Gastrocnemius medialis (tissue), 4 donors: Measurements from ENCODE around the gene NANOG. TPM values are rescaled to one million over a fixed set of nuclear protein-coding genes. Genes with fewer than 3 reads are reported as not detected.
"Not testable (repeated sequence)": the region's sequence is repeated elsewhere in the genome, so short reads cannot be mapped to it uniquely, and the experiment has no call there.

Source experiments
- ATAC-seq, 2 donors: fragments of 150-250 bp; one replicate each; pipeline ENCODE4 v1.9.1; 2016
- DNase-seq, 2 donors: peaks; one replicate each; pipeline ENCODE4 v3.0.0-alpha.2; 2019
- H3K27ac ChIP-seq, 4 donors: fragments of 200-600 bp; sonication (generic); 1 replicate in 1 of 4; 2 replicates in 3 of 4; pipeline ENCODE4 v1.5.1; 2016 to 2018; ENCODE audit warnings: mild to moderate bottlenecking in 2 of 4, moderate library complexity in 1 of 4
- H3K27me3 ChIP-seq, 3 donors: fragments of 200-600 bp; sonication (generic) in 2 of 3; 1 replicate in 1 of 3; 2 replicates in 2 of 3; pipeline versions ENCODE4 v1.5.1 to v1.6.0; 2016 to 2019; ENCODE audit warnings: mild to moderate bottlenecking in 1 of 3, moderate library complexity in 1 of 3
- H3K36me3 ChIP-seq, 2 donors: fragments of 200-600 bp; sonication (generic) in 1 of 2; one replicate each; pipeline ENCODE4 v1.5.1; 2017 to 2018
- H3K4me1 ChIP-seq, 2 donors: fragments of 200-600 bp; sonication (generic) in 1 of 2; one replicate each; pipeline ENCODE4 v1.5.1; 2016 to 2017; ENCODE audit warnings: mild to moderate bottlenecking in 2 of 2
- H3K4me3 ChIP-seq, 4 donors: fragments of 200-600 bp; sonication (generic) in 3 of 4; 1 replicate in 1 of 4; 2 replicates in 3 of 4; pipeline ENCODE4 v1.5.1; 2016 to 2019; ENCODE audit warnings: mild to moderate bottlenecking in 2 of 4
- H3K9me3 ChIP-seq, 3 donors: fragments of 200-600 bp; sonication (generic) in 2 of 3; 1 replicate in 1 of 3; 2 replicates in 2 of 3; pipeline ENCODE4 v1.5.1; 2016 to 2019
- CTCF ChIP-seq, 5 experiments: fragments of 450-650 bp in 3 of 5; fragments of 200-600 bp in 2 of 5; sonication (generic) in 2 of 5; IDR thresholded peaks in 4 of 5; conservative IDR thresholded peaks in 1 of 5; 1 replicate in 4 of 5; 2 replicates in 1 of 5; pipeline ENCODE4 v1.5.1; 2016 to 2019; ENCODE audit warnings: antibody characterized with exemption in 5 of 5, mild to moderate bottlenecking in 3 of 5, moderate library complexity in 3 of 5
- POLR2A ChIP-seq, 2 donors: fragments of 450-650 bp; IDR thresholded peaks; one replicate each; pipeline ENCODE4 v1.6.1; 2017; ENCODE audit warnings: antibody characterized with exemption in 2 of 2, mild to moderate bottlenecking in 2 of 2, moderate library complexity in 2 of 2
- in situ Hi-C, 4 donors: fragments of 200-750 bp; cut with MboI; loops; one replicate each; pipeline versions ENCODE4 v1.15.0 to v1.8.0; 2017; ENCODE audit warnings: low sequenced_read_pairs in 4 of 4
- intact Hi-C: fragments of 100-400 bp; cut with DNase I; formaldehyde crosslinking; loops from one replicate; pipeline ENCODE4 v1.15.1; 2023; ENCODE audit warnings: low total_unique reads
- total RNA-seq, 4 donors: library from RNA; depleted of rRNA; stranded (reverse); fragments of >200 nt; gene quantifications; one replicate each; pipeline versions ENCODE4 v1.1.0 to v1.2.3, GENCODE V29; 2016

NANOG gene
- under 1 TPM in 1 of 4 donors, not detected in 3; 0.10 TPM for total RNA-seq

GRCh38 chr12:7788884-7789528 is at the start of gene NANOG:
TSS of gene NANOG (plus strand) at chr12:7789402. CDS start at chr12:7789615, 213 bp downstream.
- in situ Hi-C loops, ATAC-seq: not testable (repeated sequence)

GRCh38 chr12:7747246-7747645 is 42.0 kb upstream of the NANOG start, which contains the start of gene CLEC4C:
TSS of gene CLEC4C (minus strand) at chr12:7747375. CDS start at chr12:7747348, 27 bp downstream.
- Histone ChIP-seq H3K4me3 (no peak within 1 kb of the TSS), H3K27me3 (no peaks in the 10 kb centered on the region), H3K27ac (no peak within 1 kb of the TSS), H3K4me1 (no peaks in the 10 kb centered on the region), H3K9me3 (no peaks in the 10 kb centered on the region), H3K36me3 (no peaks in the 10 kb centered on the region)
- ATAC-seq, result no peak
- in situ Hi-C loops, result no loop called here
- no peak for DNase-seq
- no peak for TF ChIP-seq CTCF (IDR thresholded peaks at IDR 0.05 in 4 of 5, conservative IDR thresholded peaks at IDR 0.05 in 1 of 5)
- no peak for TF ChIP-seq POLR2A (IDR thresholded peaks at IDR 0.05)
- intact Hi-C loops, result no loop called here

More at GRCh38 chr12:7788884-7789528, at the start of gene NANOG:
- DNase-seq, H3K4me3 ChIP-seq, H3K27ac ChIP-seq, H3K9me3 ChIP-seq, intact Hi-C loops, H3K4me1 ChIP-seq, H3K36me3 ChIP-seq, H3K27me3 ChIP-seq: not testable (repeated sequence)

- no peak for DNase-seq
- TF ChIP-seq CTCF (IDR thresholded peaks at IDR 0.05 in 4 of 5, conservative IDR thresholded peaks at IDR 0.05 in 1 of 5) (no peak), POLR2A (IDR thresholded peaks at IDR 0.05) (no peak)
- H3K4me3 ChIP-seq, result no peak overlapping the region
- H3K36me3 ChIP-seq, result no peaks in the 10 kb centered on the region
- no peak overlapping the region for H3K27ac ChIP-seq
- H3K9me3 ChIP-seq, result no peaks in the 10 kb centered on the region
- intact Hi-C loops, result no loop called here
- no peak for ATAC-seq
- no peaks in the 10 kb centered on the region for H3K27me3 ChIP-seq
- H3K4me1 ChIP-seq, result no peaks in the 10 kb centered on the region
- in situ Hi-C loops, result no loop called here
These were observed 40.4 kb upstream of the NANOG start for GRCh38 chr12:7748852-7749251.

GRCh38 chr12:7749442-7749841 is 39.8 kb upstream of the NANOG start:
- intact Hi-C loops (no loop called here), in situ Hi-C loops (no loop called here)
- Histone ChIP-seq H3K36me3 (no peaks in the 10 kb centered on the region), H3K4me3 (no peak overlapping the region), H3K9me3 (no peaks in the 10 kb centered on the region), H3K4me1 (no peaks in the 10 kb centered on the region), H3K27me3 (no peaks in the 10 kb centered on the region), H3K27ac (no peak overlapping the region)
- TF ChIP-seq CTCF (IDR thresholded peaks at IDR 0.05 in 4 of 5, conservative IDR thresholded peaks at IDR 0.05 in 1 of 5), result no peak
- no peak for TF ChIP-seq POLR2A (IDR thresholded peaks at IDR 0.05)
- DNase-seq, result no peak
- no peak for ATAC-seq

GRCh38 chr12:7750350-7750749 is 38.9 kb upstream of the NANOG start:
- TF ChIP-seq POLR2A (IDR thresholded peaks at IDR 0.05) (no peak), CTCF (IDR thresholded peaks at IDR 0.05 in 4 of 5, conservative IDR thresholded peaks at IDR 0.05 in 1 of 5) (no peak)
- in situ Hi-C loops, result no loop called here
- Histone ChIP-seq H3K27me3 (no peaks in the 10 kb centered on the region), H3K36me3 (no peaks in the 10 kb centered on the region), H3K4me1 (no peaks in the 10 kb centered on the region), H3K4me3 (no peak overlapping the region), H3K9me3 (no peaks in the 10 kb centered on the region), H3K27ac (no peak overlapping the region)
- ATAC-seq (no peak), DNase-seq (no peak)
- intact Hi-C loops, result no loop called here
